ENCODE results near the gene TTLL6.
"Not testable (repeated sequence)": the region's sequence is repeated elsewhere in the genome, so short reads cannot be mapped to it uniquely, and the experiment has no call there.

TTLL6 gene

GRCh38 chr17:48814504-48814903 lies 2.5 kb downstream of the TTLL6 start:
- peak; percentile 21 for DNase-seq

DNA sequence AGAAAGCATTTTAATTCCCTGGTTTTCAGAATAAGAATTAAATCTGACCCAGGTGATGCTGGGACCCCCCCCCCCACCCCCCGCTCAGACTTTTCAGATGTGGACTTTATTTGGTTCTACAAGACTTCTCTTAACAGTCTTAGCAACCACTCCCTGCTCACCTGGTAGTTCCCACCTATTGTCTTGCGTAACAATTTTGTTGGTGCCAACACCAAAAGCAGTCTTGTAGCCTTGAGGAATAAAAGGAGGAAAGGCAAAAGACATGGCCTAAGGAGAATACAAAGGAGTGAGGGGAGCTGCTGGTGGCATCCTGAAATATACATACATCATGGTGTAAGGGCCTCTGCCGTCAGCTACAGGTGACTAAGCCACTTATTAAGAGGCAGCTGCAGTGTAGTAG lies 5.0 kb downstream of the TTLL6 start:
- no peak for DNase-seq

DNA sequence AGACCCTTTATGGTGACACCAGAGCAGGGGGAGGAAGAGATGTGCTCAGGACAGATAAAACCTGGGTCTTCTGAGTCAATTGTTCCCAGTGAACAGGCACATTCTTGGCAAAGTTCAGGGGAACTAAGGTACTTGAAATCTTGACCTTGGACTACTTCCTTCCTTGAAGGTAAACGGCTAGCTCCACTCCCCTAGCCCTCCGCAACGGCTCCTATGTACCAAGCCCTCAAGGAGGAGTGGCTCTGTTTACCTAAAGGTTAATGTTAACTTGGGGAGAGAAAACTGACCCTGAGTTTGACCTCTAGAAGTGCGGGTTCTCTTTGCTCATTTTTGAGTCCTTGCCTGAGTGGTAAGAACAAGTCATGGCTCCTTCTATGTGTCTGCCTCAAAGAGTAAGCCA lies 7.8 kb downstream of the TTLL6 start:
- no peak for DNase-seq

DNA sequence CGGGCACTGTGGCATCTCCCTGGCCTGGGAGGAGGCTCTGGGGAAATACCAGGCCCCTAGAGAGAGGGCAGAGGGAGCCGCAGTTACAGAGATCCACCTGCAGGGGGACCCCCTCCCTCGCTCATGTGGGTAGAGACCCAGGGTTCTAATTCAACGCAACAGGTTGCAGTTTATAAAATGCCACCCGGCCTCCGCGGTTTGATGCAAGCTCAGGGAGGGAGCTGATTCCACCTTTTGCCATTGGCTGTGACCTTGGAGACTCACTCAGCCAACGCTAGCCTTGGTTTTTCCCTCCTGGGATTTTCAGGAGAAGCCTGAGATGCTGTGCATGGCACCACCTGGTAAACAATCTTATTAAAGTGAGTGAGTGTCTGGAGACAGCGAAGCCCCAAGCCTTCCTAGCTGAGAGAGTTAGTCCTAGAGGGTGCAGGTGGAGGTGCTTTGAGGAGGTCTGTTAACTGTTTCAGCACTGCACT lies 12.1 kb downstream of the TTLL6 start:
- peak; percentile 58 for DNase-seq

GRCh38 chr17:48800626-48801217 lies 16.3 kb downstream of the TTLL6 start:
- DNase-seq = no peak

- DNase-seq = no peak
Measured at GRCh38 chr17:48799069-48799723, 17.8 kb downstream of the TTLL6 start.

DNA sequence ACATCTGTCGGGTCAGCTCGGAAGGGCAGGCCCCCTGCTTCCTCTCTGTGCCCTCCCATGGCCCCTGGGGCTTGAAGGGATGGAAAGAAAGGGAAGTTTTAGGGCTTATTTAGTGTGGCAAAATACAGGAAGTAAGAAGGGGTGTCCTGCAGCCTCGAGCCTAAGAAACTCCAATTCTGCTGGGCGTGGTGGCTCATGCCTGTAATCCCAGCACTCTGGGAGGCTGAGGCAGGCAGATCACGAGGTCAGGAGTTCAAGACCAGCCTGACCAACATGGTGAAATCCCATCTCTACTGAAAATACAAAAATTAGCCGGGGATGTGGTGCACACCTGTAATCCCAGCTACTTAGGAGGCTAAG lies 20.9 kb downstream of the TTLL6 start:
- DNase-seq = not testable (repeated sequence)

GRCh38 chr17:48795444-48796162 lies 21.4 kb downstream of the TTLL6 start:
- DNase-seq = no peak

DNA sequence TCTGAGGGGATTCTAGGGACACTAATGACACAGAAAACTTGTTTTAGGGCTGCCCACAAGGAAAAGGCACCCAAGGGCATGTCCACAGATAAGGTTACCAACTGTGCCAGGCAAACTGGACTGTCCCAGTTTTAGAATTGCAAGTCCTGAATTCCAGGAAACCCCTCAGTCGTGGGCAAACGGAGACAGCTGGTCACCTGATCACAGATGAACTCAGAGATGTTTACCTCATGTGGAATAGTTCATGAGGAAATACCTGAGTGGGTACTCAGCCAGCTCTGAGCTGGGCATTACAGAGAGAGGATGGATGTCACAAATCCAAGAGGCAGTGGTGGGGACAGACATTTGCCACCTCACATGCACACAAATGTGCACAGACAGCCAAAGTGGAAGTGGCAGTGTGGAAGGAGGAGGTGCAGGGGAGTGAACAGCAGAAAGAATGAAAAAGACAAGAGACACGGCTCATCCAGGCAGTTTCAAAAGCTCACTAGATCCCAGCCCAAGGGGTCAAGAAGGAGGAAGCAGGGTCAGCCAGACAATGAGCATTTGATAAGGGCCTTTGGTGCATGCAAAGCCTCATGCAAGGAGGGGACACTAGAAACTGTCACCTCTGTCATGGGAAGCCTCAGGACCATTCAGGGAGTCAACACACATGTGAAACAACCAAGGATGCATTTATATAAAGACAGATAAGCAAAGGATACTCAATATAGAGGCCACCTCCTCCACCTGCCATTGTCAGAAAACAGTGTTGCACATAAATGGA lies 24.8 kb downstream of the TTLL6 start:
- no peak for DNase-seq

- DNase-seq = no peak
Measured at GRCh38 chr17:48791128-48792032, 25.6 kb downstream of the TTLL6 start.

DNA sequence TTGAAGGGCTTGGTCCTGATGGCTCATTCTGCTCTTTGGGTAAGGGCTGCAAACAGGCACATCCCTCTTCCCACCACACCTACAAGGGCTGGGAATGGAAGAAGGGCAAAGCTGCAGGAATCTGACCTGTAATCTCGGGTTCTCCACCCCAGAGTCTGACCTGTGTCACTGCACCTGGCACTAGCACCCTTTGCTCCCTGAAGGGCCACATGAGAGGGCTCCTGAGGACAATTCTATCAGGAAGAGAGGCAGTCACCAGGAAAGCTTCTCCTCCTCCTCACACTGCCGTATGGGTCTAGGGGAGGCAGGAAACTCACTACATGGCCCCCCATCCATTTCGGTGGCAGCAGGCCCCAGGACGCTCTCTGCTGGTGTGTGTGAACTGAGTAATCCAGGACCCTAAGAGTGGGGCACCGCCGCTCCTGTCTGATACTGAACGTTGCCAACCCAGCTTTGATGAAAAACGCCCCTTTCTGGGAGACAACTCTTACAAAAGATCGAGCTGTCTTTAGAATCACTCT lies 26.4 kb downstream of the TTLL6 start:
- DNase-seq = no peak

- no peak for DNase-seq
Measured at GRCh38 chr17:48787828-48788227, 29.2 kb downstream of the TTLL6 start.

GRCh38 chr17:48779421-48779820 lies 37.6 kb downstream of the TTLL6 start:
- no peak for DNase-seq

DNA sequence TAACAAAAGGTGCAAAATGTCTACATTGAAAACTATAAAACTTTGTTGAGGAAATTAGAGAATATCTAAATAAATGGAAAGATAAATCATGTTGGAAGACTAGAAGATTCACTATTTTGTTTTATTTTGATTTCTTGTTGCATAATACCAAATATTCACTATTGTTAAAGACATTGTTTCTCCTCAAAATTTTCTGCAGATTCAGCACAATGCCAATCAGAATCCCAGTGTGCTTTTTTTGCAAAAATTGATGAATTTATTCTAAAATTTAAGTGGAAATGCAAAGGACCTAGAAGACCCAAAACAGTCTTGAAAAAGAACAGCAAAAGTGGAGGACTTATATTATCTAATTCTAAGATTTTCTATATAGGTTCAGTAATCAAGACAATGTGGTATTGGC lies 40.4 kb downstream of the TTLL6 start:
- no peak for DNase-seq

DNA sequence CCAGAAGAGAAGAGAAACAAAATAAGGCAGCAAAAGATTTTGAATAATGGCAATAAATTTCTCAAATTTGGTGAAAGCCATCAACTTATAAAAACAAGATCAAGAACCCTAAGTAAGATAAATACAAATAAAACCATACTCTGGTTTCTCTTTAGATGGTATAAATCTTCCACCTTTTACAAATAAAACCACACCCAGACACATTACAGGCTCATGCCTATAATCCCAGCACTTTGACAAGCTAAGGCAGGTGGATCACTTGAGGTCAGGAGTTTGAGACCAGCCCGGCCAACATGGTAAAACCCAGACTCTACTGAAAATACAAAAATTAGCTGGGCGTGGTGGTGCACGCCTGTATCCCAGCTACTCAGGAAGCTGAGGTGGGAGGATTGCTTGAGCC lies 43.8 kb downstream of the TTLL6 start:
- no peak for DNase-seq

DNA sequence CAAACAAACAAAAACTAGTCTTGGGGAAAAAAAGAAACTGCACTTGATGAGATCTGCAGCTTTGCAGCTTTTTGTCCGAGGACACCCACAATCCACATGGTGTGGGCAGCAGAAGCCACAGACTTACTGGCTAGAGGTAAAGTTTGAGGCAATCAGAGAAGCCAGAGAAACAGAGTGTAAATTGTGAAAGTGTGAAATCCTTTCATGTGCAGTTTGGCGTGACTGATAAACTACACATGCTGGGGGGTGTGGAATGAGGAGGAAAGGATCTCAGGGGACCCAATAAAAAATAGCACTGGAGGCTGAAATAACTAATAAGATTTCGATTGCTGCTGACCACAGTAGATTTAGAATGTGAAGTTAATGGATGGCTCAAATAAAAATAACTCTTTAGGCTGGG lies 46.1 kb downstream of the TTLL6 start:
- DNase-seq = no peak

- DNase-seq = no peak
Measured at GRCh38 chr17:48769009-48769675, 47.9 kb downstream of the TTLL6 start.

- no peak for DNase-seq
Measured at GRCh38 chr17:48767263-48767774, 49.7 kb downstream of the TTLL6 start.

DNA sequence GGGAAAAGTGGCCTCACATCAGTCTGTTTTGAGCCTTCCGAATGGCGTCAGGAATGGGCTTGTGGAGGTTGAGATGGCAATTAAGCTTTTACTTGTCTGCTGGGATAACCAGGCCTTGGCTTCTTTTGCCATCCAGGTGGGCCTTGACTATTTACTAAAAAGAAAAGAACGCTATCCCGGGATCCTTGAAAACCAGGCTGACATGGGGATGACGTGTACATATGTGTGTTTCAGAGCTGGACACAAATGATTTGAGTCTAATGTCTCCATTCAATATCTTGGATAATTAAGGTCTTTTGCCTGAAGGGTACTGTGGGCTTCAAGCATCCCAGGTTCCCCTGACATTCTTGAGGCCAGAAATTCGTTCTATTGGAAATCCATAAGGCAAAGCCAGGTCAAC lies 55.9 kb downstream of the TTLL6 start:
- no peak for DNase-seq

GRCh38 chr17:48760411-48760810 lies 56.6 kb downstream of the TTLL6 start:
- no peak for DNase-seq

DNA sequence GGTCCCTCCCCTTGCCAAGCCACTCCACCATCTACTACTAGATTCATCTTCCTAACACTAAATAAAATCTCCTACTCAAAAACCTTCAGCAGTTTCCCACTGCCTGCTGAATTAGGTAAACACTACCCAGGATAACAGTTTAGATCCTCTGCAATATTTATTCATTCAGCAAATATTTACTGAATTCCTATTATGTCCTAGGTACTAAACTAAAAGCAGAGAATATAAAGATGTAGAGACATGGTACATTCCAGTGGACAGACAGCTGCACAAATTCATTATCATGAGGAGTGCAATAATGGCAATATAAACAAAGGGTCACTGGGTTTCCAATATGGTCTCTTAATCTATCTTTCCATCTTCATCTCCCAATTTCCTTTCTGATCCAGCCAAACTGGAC lies 57.7 kb downstream of the TTLL6 start:
- no peak for DNase-seq
